22Rv1 (cell line): ENCODE measurements around the gene SETDB2.

Experiments
- H3K27ac ChIP-seq: fragments of 450-650 bp; 2 replicates; pipeline ENCODE4 v1.5.1; 2017
- ZFX ChIP-seq: fragments of 450-650 bp; IDR thresholded peaks from 2 replicates; pipeline ENCODE4 v1.6.1; 2017; ENCODE audit warnings: antibody characterized with exemption, borderline replicate concordance
- TF ChIP-seq, protein P1 (sequence below): fragments of 450-650 bp; IDR thresholded peaks from 2 replicates; pipeline ENCODE4 v1.5.1; 2017; ENCODE audit warnings: mild to moderate bottlenecking

The SETDB2 gene

DNA sequence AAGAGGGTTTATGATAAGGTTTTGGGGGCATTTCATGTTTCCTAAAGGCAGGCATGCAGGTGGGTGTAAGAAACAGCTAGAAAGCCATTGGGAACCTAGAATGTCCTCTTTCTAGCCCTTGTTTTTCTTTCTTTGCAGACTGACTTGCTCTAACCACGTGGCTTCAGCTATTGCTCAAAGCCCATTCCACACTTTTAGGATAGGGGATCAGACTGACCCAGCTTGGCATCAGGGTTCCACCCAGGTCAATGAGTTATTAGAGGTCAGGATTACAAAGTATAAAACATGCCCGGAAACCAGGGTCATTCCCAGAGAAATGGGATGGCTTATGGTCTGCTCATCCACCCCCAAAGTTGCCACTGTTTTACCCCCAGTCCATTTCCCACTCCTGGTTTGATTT, 68.5 kb downstream of the SETDB2 start:
- TF ChIP-seq, protein P1, sequence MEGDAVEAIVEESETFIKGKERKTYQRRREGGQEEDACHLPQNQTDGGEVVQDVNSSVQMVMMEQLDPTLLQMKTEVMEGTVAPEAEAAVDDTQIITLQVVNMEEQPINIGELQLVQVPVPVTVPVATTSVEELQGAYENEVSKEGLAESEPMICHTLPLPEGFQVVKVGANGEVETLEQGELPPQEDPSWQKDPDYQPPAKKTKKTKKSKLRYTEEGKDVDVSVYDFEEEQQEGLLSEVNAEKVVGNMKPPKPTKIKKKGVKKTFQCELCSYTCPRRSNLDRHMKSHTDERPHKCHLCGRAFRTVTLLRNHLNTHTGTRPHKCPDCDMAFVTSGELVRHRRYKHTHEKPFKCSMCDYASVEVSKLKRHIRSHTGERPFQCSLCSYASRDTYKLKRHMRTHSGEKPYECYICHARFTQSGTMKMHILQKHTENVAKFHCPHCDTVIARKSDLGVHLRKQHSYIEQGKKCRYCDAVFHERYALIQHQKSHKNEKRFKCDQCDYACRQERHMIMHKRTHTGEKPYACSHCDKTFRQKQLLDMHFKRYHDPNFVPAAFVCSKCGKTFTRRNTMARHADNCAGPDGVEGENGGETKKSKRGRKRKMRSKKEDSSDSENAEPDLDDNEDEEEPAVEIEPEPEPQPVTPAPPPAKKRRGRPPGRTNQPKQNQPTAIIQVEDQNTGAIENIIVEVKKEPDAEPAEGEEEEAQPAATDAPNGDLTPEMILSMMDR: no peak
- no peak for TF ChIP-seq ZFX

DNA sequence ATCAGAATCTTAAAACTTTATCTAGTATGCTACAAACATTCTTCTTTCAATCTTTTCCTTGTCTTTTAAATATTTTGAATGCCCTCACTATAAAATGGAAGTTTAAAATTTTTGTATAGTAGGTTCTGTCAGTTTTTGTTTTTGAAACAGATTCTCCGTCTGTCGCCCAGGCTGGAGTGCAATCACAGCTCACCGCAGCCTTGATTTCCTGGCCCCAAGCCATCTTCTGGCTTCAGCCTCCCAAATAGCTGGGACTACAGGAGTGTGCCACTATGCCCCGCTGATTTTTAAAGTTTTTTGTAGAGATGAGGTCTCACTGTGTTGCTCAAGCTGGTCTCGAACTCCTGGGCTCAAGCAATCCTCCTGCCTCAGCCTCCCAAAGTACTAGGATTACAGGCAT, 72.4 kb downstream of the SETDB2 start:
- H3K27ac ChIP-seq: no peak overlapping the region
- TF ChIP-seq, protein P1: no peak
- no peak for TF ChIP-seq ZFX

More for the DNA sequence above, 68.5 kb downstream of the SETDB2 start:
- no peak overlapping the region for H3K27ac ChIP-seq

DNA sequence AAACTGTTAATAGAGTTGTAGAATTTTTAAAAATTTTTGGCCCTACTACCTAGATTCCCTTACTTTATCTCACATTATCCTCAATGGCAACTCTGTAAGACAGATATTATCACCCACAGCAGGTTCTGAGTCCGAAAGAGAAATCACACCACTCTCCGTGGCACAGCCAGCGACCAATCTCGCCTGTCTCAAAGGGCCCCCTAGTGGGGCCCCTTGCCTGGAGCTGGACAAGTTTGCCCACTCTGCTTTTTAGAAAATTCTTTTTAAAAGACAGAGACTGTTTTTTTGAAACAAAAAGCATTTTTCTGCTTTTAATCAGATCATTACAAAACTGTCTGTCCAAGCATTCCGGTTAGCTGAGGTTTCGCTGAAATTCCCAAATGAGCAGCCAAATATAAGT, 73.4 kb downstream of the SETDB2 start:
- TF ChIP-seq ZFX: no peak
- TF ChIP-seq, protein P1: peak; percentile 33
- H3K27ac ChIP-seq: no peak overlapping the region

DNA sequence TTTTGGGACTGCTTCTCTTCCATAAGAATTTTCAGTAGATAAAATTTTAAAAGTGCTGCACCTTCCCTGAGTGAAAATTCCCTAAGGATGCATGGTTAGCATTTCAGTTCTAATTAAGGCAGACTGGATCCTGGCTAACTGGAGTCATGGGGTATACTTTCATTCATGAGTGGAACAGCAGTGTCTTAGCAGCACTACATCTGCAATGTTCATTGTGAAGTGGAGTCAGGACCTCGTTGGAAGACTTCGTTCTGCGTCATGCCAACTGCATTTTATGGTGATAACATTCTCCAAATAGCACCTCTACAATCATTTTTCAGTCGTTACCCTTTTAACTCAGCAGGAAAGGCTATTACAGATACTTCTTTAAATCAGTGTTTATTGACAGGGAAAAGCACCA, 77.2 kb downstream of the SETDB2 start:
- no peak overlapping the region for H3K27ac ChIP-seq
- TF ChIP-seq, protein P1: no peak
- TF ChIP-seq ZFX: no peak

DNA sequence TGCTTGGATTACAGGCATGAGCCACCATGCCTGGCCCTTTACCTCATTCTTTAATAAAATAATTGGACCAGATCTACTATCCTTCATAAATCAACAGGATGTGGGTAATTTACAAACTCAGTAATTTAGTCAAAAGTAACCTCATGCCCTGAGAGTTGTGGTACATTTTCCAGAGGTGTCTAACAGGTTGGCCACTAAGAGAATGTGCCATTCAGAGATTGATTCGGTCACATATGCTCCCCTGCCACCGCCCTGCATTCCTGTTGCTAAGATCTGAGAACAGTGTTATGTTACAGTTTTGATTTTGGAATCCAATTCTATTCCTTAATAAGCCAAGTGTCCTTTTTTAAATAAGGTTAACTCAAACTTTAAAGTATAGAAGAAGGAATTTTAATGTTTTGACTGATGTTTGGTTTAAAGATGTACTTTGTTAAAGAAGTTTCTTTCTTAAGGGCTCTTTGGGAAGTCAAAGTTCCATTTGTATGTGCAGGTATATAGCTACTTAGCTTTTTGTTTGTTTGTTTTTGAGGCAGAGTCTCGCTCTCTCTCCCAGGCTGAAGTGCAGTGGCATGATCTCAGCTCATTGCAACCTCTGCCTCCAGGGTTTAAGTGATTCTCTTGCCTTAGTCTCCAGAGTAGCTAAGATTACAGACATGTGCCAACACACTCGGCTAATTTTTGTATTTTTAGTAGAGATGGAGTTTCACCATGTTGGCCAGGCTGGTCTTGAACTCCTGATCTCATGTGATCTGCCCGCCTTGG, 80.8 kb downstream of the SETDB2 start:
- TF ChIP-seq ZFX: no peak
- TF ChIP-seq, protein P1: no peak
- H3K27ac ChIP-seq: no peak overlapping the region

DNA sequence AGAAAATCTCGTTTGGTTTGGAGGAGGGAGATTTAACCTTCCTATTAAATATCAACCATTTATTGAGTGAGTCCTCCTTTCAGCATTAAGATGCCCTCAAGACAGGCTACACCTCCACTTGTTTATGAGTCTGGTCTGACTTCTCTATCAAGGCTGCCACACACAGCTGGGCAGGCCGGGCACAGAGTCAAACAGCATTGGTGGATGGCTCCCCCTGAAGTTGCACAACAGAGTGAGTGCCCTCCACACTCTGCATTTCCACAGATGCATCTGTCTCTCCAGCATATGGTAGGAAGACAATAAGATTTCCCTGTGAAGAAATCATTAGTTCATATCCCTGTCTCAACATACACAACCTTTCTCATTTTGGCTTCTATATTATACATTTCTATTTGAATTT, 83.0 kb downstream of the SETDB2 start:
- H3K27ac ChIP-seq: no peak overlapping the region
- TF ChIP-seq, protein P1: no peak
- TF ChIP-seq ZFX: no peak

DNA sequence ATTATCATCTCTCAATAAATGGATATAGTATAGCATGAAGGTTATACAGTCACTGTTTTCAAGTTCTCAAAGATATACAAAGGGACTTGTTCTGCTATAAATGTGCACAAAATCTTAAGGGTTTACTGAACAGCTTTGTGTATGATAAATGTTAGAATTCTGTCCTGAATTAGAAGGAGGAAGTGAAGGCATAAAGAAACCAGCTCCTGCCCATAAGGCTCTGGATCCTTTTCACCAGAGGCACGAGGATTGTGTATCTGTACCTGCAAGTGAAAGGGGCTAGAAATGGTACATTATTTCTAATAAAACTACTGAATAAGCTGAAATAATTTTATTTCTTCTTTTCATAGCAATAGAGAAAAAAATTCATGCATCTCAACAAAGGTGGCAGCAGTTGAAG, 84.1 kb downstream of the SETDB2 start:
- no peak overlapping the region for H3K27ac ChIP-seq
- TF ChIP-seq, protein P1: no peak
- no peak for TF ChIP-seq ZFX
